Chondrocyte (in vitro differentiated cells): Measurements from ENCODE around the gene AMOTL2. TPM values are rescaled to one million over a fixed set of nuclear protein-coding genes. Genes with fewer than 3 reads are reported as not detected.

Experiments used
- DNase-seq: peaks from one replicate; pipeline ENCODE4 v3.0.0; 2021; ENCODE audit warnings: mixed read lengths, low spot score
- H3K27ac Mint-ChIP-seq: one replicate; pipeline ENCODE4 v1.8.0; 2021; ENCODE audit warnings: mild to moderate bottlenecking, moderate library complexity, mixed read lengths; ENCODE audit not compliant: unreplicated experiment
- H3K27me3 Mint-ChIP-seq: 2 replicates; pipeline ENCODE4 v1.8.0; 2021; ENCODE audit warnings: low read depth, mixed read lengths
- H3K36me3 Mint-ChIP-seq: 2 replicates; pipeline ENCODE4 v1.8.0; 2021; ENCODE audit warnings: low read depth, mixed read lengths
- H3K4me1 Mint-ChIP-seq: 2 replicates; pipeline ENCODE4 v1.8.0; 2021; ENCODE audit warnings: low read depth, mild to moderate bottlenecking, mixed read lengths
- H3K4me3 Mint-ChIP-seq: one replicate; pipeline ENCODE4 v1.8.0; 2021; ENCODE audit warnings: mild to moderate bottlenecking, moderate library complexity, mixed read lengths; ENCODE audit not compliant: unreplicated experiment
- H3K9me3 Mint-ChIP-seq: 2 replicates; pipeline ENCODE4 v1.8.0; 2021; ENCODE audit warnings: low read depth, mixed read lengths
- total RNA-seq: library from RNA; stranded (reverse); gene quantifications from 3 replicates; pipeline ENCODE4 v1.2.1, GENCODE V29; 2021
- TF ChIP-seq, protein P1 (sequence below): fragments of 200-600 bp; sonication (generic); IDR thresholded peaks from 2 replicates; pipeline ENCODE4 v1.5.0; 2021; ENCODE audit warnings: antibody characterized with exemption, mild to moderate bottlenecking, moderate library complexity

The AMOTL2 gene
- total RNA-seq, 1 donor from 2014 or later: 259 TPM

DNA sequence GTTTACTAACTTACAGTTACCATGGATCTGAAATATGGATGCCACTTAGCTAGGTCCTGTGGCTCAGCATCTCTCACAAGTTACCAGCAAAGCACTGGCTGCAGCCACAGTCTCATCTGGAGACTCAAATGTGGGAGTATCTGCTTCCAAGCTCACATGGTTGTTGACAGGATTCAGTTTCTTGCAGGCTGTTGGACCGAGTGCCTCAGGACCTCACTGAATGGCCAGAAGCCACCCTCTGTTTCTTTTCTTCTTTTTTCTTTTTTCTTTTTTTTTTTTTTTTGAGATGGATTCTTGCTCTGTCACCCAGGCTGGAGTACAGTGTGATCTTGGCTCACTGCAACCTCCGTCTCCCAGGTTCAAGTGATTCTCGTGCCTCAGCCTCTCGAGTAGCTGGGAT is 20.1 kb upstream of the AMOTL2 start:
- Mint-ChIP-seq H3K9me3 (peaks cover 10% of the 10 kb centered on the region), H3K36me3 (peaks cover 3% of the 10 kb centered on the region), H3K27ac (peak overlapping the region; percentile 91), H3K4me3 (no peak overlapping the region), H3K4me1 (peaks cover 66% of the 10 kb centered on the region), H3K27me3 (no peaks in the 10 kb centered on the region)
- no peak for DNase-seq
- TF ChIP-seq, protein P1, sequence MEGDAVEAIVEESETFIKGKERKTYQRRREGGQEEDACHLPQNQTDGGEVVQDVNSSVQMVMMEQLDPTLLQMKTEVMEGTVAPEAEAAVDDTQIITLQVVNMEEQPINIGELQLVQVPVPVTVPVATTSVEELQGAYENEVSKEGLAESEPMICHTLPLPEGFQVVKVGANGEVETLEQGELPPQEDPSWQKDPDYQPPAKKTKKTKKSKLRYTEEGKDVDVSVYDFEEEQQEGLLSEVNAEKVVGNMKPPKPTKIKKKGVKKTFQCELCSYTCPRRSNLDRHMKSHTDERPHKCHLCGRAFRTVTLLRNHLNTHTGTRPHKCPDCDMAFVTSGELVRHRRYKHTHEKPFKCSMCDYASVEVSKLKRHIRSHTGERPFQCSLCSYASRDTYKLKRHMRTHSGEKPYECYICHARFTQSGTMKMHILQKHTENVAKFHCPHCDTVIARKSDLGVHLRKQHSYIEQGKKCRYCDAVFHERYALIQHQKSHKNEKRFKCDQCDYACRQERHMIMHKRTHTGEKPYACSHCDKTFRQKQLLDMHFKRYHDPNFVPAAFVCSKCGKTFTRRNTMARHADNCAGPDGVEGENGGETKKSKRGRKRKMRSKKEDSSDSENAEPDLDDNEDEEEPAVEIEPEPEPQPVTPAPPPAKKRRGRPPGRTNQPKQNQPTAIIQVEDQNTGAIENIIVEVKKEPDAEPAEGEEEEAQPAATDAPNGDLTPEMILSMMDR: no peak

DNA sequence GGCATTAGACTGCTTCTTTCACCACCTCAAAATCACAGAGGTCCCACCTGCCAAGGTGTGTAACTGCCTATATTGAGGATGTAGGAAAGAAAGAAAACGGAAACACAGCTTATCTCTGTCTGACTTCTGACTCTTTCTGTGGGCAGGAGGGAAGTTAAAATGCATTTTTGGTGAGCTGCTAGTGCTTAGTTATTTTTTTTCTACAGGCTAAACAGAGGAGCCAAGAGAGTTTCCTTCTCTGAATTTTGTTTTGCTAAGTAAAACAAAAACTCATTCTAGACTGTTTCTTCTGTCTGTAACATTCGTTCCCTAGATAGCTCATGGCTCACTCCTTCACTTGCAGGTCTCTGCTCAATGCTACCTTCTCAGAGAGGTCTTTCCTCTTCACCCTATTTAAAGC is 18.8 kb upstream of the AMOTL2 start:
- Mint-ChIP-seq H3K36me3 (peaks cover 3% of the 10 kb centered on the region), H3K9me3 (peaks cover 10% of the 10 kb centered on the region), H3K4me1 (peaks cover 71% of the 10 kb centered on the region), H3K27me3 (no peaks in the 10 kb centered on the region), H3K27ac (peak overlapping the region; percentile 91), H3K4me3 (no peak overlapping the region)
- TF ChIP-seq, protein P1: no peak
- DNase-seq: no peak

DNA sequence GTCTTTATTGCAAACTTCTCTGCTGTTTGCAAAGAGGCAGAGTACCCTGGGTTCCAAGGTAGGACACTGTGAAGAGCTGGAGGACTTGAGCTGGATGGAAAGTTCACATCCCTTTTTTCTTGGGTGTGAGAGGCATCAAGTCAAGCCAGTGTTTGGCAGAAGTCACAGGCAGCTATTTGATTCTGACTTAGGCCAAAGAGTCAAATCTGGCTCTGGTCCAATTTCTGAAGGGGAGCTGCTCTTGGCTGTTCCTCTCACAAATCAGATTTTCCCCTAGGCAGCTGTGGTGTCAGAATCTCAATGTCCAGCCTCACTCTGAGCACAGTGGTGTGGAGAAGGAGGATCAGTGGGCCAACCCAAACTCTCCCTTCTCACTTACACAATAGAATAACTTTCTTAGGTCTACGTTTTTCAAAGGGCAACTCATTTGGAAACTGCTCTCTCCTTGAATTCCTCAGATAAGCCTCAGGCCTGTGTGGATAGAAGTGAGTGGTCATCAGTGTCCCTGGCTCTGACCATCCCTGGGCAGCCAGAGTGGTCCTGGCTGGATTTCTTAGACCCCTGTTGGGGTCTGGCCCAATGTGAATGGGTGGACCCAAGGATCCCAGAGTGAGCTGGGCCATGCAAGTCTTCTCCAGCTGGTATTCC is 18.2 kb upstream of the AMOTL2 start:
- Mint-ChIP-seq H3K4me1 (peaks cover 65% of the 10 kb centered on the region), H3K9me3 (peaks cover 10% of the 10 kb centered on the region), H3K4me3 (no peak overlapping the region), H3K27me3 (no peaks in the 10 kb centered on the region), H3K27ac (peak overlapping the region; percentile 91), H3K36me3 (peaks cover 3% of the 10 kb centered on the region)
- DNase-seq: no peak
- TF ChIP-seq, protein P1: no peak

- TF ChIP-seq, protein P1: no peak
- Mint-ChIP-seq H3K4me1 (peaks cover 39% of the 10 kb centered on the region), H3K4me3 (no peak overlapping the region), H3K36me3 (peaks cover 3% of the 10 kb centered on the region), H3K9me3 (peaks cover 10% of the 10 kb centered on the region), H3K27ac (no peak overlapping the region), H3K27me3 (no peaks in the 10 kb centered on the region)
- DNase-seq: no peak
These were observed 15.6 kb upstream of the AMOTL2 start for GRCh38 chr3:134389865-134390264.

DNA sequence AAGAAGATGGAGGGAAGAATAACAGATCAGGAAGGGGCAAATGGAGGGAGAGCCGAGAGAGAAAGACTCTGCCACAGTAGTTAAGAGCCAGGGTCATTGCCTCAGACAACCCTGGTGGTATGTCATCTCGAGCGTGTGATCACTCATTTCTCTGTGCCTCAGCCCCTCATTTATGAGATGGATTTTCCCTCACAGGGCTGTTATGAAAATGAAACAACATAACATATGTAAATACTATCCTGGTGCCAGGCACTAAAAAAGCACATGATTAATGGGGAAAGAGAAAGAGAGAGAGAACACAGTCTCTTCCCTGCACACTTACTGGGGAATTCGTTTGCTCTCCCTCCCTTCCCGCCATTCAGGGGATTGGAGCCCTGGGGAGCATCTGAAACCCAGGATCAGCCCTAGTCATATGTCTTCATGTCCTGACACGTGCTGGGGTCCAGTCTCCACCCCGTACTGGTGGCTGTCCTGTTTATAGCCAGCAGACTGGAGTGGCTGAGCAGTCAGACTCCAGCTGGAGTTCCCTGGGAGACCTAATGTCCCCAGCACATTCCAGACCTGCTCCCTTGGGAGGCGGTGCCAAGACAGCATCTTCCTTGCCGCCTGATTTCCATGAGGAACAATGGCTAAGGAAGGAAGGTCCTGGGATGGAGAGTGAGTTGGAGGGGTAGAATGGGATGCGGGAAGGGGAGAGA is 14.7 kb upstream of the AMOTL2 start:
- Mint-ChIP-seq H3K27me3 (no peaks in the 10 kb centered on the region), H3K27ac (peak overlapping the region; percentile 45), H3K36me3 (peaks cover 3% of the 10 kb centered on the region), H3K4me3 (no peak overlapping the region), H3K9me3 (peaks cover 10% of the 10 kb centered on the region), H3K4me1 (peaks cover 29% of the 10 kb centered on the region)
- TF ChIP-seq, protein P1: no peak
- no peak for DNase-seq
